ENCODE measurements around the gene PPP2R2B.

PPP2R2B gene

DNA sequence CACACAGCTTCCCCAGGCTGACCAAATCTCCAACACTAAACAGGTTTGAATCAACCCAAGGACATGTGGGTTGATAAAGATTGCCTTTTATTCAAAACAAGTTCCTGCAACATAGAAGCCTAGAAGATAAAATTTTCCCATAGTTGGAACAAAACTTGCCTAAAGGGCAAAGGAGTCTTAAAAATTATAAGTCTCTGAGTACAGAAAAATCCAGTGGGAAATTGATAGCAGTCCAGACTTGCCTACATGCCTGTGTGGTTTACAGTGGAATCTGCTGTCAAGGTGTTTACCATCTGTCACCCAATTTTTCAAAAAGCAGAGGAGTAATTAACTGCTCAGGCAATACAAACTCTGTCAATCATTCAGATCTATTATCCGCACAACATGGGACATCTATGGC, 168.2 kb downstream of the PPP2R2B start:
- no peak for DNase-seq (ENCODE audit: low read depth in 1 of 2, low spot score in 1 of 2)
- no peak overlapping the region for H3K4me3 ChIP-seq (replicated peaks; ENCODE audit: insufficient read depth, low read length)
- H3K27ac ChIP-seq (replicated peaks), result no peak overlapping the region
- TF ChIP-seq POLR2AphosphoS5 (IDR thresholded peaks at IDR 0.05; ENCODE audit: low read depth), result no peak
- TF ChIP-seq, protein P1, sequence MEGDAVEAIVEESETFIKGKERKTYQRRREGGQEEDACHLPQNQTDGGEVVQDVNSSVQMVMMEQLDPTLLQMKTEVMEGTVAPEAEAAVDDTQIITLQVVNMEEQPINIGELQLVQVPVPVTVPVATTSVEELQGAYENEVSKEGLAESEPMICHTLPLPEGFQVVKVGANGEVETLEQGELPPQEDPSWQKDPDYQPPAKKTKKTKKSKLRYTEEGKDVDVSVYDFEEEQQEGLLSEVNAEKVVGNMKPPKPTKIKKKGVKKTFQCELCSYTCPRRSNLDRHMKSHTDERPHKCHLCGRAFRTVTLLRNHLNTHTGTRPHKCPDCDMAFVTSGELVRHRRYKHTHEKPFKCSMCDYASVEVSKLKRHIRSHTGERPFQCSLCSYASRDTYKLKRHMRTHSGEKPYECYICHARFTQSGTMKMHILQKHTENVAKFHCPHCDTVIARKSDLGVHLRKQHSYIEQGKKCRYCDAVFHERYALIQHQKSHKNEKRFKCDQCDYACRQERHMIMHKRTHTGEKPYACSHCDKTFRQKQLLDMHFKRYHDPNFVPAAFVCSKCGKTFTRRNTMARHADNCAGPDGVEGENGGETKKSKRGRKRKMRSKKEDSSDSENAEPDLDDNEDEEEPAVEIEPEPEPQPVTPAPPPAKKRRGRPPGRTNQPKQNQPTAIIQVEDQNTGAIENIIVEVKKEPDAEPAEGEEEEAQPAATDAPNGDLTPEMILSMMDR (IDR thresholded peaks at IDR 0.05; ENCODE audit: insufficient read depth, low read length), result no peak
- TF ChIP-seq, protein P2, sequence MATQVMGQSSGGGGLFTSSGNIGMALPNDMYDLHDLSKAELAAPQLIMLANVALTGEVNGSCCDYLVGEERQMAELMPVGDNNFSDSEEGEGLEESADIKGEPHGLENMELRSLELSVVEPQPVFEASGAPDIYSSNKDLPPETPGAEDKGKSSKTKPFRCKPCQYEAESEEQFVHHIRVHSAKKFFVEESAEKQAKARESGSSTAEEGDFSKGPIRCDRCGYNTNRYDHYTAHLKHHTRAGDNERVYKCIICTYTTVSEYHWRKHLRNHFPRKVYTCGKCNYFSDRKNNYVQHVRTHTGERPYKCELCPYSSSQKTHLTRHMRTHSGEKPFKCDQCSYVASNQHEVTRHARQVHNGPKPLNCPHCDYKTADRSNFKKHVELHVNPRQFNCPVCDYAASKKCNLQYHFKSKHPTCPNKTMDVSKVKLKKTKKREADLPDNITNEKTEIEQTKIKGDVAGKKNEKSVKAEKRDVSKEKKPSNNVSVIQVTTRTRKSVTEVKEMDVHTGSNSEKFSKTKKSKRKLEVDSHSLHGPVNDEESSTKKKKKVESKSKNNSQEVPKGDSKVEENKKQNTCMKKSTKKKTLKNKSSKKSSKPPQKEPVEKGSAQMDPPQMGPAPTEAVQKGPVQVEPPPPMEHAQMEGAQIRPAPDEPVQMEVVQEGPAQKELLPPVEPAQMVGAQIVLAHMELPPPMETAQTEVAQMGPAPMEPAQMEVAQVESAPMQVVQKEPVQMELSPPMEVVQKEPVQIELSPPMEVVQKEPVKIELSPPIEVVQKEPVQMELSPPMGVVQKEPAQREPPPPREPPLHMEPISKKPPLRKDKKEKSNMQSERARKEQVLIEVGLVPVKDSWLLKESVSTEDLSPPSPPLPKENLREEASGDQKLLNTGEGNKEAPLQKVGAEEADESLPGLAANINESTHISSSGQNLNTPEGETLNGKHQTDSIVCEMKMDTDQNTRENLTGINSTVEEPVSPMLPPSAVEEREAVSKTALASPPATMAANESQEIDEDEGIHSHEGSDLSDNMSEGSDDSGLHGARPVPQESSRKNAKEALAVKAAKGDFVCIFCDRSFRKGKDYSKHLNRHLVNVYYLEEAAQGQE (IDR thresholded peaks at IDR 0.05; ENCODE audit: insufficient replicate concordance, low read depth), result no peak
- no peak for TF ChIP-seq GABPA (IDR thresholded peaks at IDR 0.05; ENCODE audit: low read depth)
- TF ChIP-seq SPI1 (IDR thresholded peaks at IDR 0.05; ENCODE audit: borderline replicate concordance, low read depth), result no peak
- no peaks in the 10 kb centered on the region for H3K27me3 ChIP-seq (ENCODE audit: insufficient read depth, poor library complexity, severe bottlenecking)

DNA sequence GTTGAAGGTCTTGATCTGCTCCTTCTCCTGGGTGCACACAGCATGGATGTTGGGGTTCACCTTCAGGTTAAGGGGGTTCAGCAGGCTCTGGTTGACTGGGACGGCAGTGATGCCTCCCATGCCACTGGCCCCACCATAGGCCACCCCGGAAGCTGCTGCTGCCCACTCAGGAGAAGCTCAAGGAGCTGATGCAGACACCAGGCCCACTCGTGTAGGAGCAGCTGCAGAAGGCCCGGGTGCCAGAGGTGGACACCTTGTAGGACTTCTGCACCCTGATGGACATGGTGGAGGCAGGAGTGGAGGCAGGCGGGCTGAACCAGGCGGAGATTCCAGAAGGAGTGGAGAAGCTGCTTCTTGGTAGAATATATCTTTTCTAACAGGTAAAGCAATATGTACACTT, 171.2 kb downstream of the PPP2R2B start:
- H3K27ac ChIP-seq (replicated peaks), result no peak overlapping the region
- H3K27me3 ChIP-seq (ENCODE audit: insufficient read depth, poor library complexity, severe bottlenecking), result no peaks in the 10 kb centered on the region
- no peak overlapping the region for H3K4me3 ChIP-seq (replicated peaks; ENCODE audit: insufficient read depth, low read length)
- TF ChIP-seq POLR2AphosphoS5 (IDR thresholded peaks at IDR 0.05; ENCODE audit: low read depth) (no peak), GABPA (IDR thresholded peaks at IDR 0.05; ENCODE audit: low read depth) (no peak), SPI1 (IDR thresholded peaks at IDR 0.05; ENCODE audit: borderline replicate concordance, low read depth) (no peak)
- TF ChIP-seq, protein P2 (IDR thresholded peaks at IDR 0.05; ENCODE audit: insufficient replicate concordance, low read depth), result no peak
- TF ChIP-seq, protein P1 (IDR thresholded peaks at IDR 0.05; ENCODE audit: insufficient read depth, low read length), result no peak
- DNase-seq (ENCODE audit: low read depth in 1 of 2, low spot score in 1 of 2), result no peak

DNA sequence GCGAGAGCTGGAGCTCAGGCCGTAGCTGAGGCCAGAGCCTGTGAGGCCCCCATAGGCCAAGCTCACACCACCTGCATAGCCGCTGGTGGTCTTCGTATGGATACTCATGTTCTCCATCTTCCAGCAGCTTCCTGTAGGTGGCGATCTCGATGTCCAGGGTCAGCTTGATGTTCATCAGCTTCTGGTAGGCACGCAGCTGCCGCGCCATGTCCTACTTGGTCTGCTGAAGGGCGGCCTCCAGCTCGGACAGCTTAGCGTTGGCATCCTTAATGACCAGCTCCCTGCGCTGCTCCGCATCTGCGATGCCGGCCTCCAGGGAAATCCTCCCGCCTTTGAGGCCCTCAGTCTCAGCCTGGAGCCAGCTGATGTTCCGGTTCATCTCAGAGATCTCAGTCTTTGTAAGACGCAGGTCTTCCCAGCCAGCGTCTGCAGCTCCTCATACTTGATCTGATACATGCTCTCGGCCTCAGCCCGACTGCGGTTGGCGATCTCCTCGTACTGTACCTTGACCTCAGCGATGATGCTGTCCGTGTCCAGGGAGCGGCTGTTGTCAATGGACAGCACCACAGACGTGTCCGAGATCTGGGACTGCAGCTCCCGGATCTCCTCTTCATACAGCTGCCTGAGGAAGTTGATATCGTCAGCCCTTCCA, 172.1 kb downstream of the PPP2R2B start:
- H3K27ac ChIP-seq (replicated peaks), result no peak overlapping the region
- no peaks in the 10 kb centered on the region for H3K27me3 ChIP-seq (ENCODE audit: insufficient read depth, poor library complexity, severe bottlenecking)
- no peak for DNase-seq (ENCODE audit: low read depth in 1 of 2, low spot score in 1 of 2)
- no peak overlapping the region for H3K4me3 ChIP-seq (replicated peaks; ENCODE audit: insufficient read depth, low read length)
- TF ChIP-seq SPI1 (IDR thresholded peaks at IDR 0.05; ENCODE audit: borderline replicate concordance, low read depth) (no peak), GABPA (IDR thresholded peaks at IDR 0.05; ENCODE audit: low read depth) (no peak), POLR2AphosphoS5 (IDR thresholded peaks at IDR 0.05; ENCODE audit: low read depth) (no peak)
- TF ChIP-seq, protein P2 (IDR thresholded peaks at IDR 0.05; ENCODE audit: insufficient replicate concordance, low read depth), result no peak
